Body of pancreas (tissue), 4 donors: ENCODE measurements around the gene HBA2. TPM values are rescaled to one million over a fixed set of nuclear protein-coding genes. Genes with fewer than 3 reads are reported as not detected.
"Not testable (repeated sequence)": the region's sequence is repeated elsewhere in the genome, so short reads cannot be mapped to it uniquely, and the experiment has no call there.

ENCODE experiments used
- ATAC-seq: fragments of 150-250 bp; one replicate; pipeline ENCODE4 v1.9.1; 2016
- DNase-seq, 4 donors: peaks; one replicate each; pipeline ENCODE4 v3.0.0-alpha.2; 2019
- H3K27ac ChIP-seq, 4 donors: fragments of 200-600 bp; sonication (generic); 1 replicate in 3 of 4; 2 replicates in 1 of 4; pipeline versions ENCODE4 v1.5.1 to v1.6.1; 2016 to 2019; ENCODE audit warnings: mild to moderate bottlenecking in 1 of 4, mixed read lengths in 1 of 4, moderate library complexity in 1 of 4
- H3K27me3 ChIP-seq, 2 donors: fragments of 200-600 bp; sonication (generic); one replicate each; pipeline ENCODE4 v1.6.0; 2016; ENCODE audit warnings: mild to moderate bottlenecking in 1 of 2
- H3K36me3 ChIP-seq, 2 donors: fragments of 200-600 bp; sonication (generic); replicated peaks in 1 of 2; 2 replicates each; pipeline ENCODE4 v1.5.1; 2016; ENCODE audit warnings: low read depth in 2 of 2; ENCODE audit not compliant: insufficient read depth in 1 of 2
- H3K4me1 ChIP-seq: fragments of 200-600 bp; sonication (generic); one replicate; pipeline ENCODE4 v1.6.0; 2016
- H3K4me3 ChIP-seq, 2 donors: fragments of 200-600 bp; sonication (generic); 1 replicate in 1 of 2; 2 replicates in 1 of 2; pipeline ENCODE4 v1.5.1; 2016 to 2019
- H3K9me3 ChIP-seq, 3 donors: fragments of 200-600 bp; sonication (generic); 1 replicate in 2 of 3; 2 replicates in 1 of 3; pipeline ENCODE4 v1.5.1; 2016
- CTCF ChIP-seq, 7 experiments: fragments of 450-650 bp in 4 of 7; fragments of 200-600 bp in 3 of 7; sonication (generic) in 3 of 7; IDR thresholded peaks; one replicate each; pipeline ENCODE4 v1.5.1; 2016 to 2019; ENCODE audit warnings: antibody characterized with exemption in 7 of 7
- POLR2A ChIP-seq, 3 donors: fragments of 450-650 bp; IDR thresholded peaks; one replicate each; pipeline ENCODE4 v1.6.1; 2016; ENCODE audit warnings: antibody characterized with exemption in 3 of 3, mild to moderate bottlenecking in 2 of 3
- WGBS, 2 donors: methylation state at CpG; one replicate each; pipeline ENCODE4 v1.1.5; 2017; 5-methylcytosine and 5-hydroxymethylcytosine counted together
- intact Hi-C: fragments of 100-400 bp; cut with DNase I; formaldehyde crosslinking; loops from one replicate; pipeline ENCODE4 v1.15.1; 2023
- total RNA-seq, 2 donors: library from RNA; depleted of rRNA; stranded (reverse); fragments of >200 nt; gene quantifications; one replicate each; pipeline ENCODE4 v1.1.0, GENCODE V29; 2016

HBA2 gene
- total RNA-seq, 2 donors from 2014 or later, result 6.0 to 23.4 TPM

- 71 to 84% methylated on average over 16 to 17 of the region's 17 CpGs for WGBS, 2 donors
- H3K36me3 ChIP-seq, result no peaks in the 10 kb centered on the region
- no peak for TF ChIP-seq POLR2A (IDR thresholded peaks at IDR 0.05)
- no peak for TF ChIP-seq CTCF (IDR thresholded peaks at IDR 0.05)
- no peaks in the 10 kb centered on the region for H3K9me3 ChIP-seq
- H3K4me3 ChIP-seq, result no peak within 1 kb of the TSS
- peaks cover 10% of the 10 kb centered on the region for H3K4me1 ChIP-seq
- no peak for DNase-seq
- ATAC-seq, result peak; percentile 13
- H3K27me3 ChIP-seq, result no peaks in the 10 kb centered on the region
- intact Hi-C loops, result no loop called here
- H3K27ac ChIP-seq, result no peak within 1 kb of the TSS
Measured at GRCh38 chr16:152141-153128, 20.2 kb upstream of the HBA2 start, which contains the start of gene HBZ. TSS of gene HBZ (plus strand) at chr16:152644. CDS start at chr16:152910, 266 bp downstream.

GRCh38 chr16:153129-153521, 19.6 kb upstream of the HBA2 start:
- H3K27ac ChIP-seq, H3K9me3 ChIP-seq, H3K36me3 ChIP-seq, H3K4me3 ChIP-seq, DNase-seq, intact Hi-C loops, H3K27me3 ChIP-seq: not testable (repeated sequence)
- 51 to 67% methylated on average over 5 of the region's 6 CpGs for WGBS, 2 donors
- peaks cover 10% of the 10 kb centered on the region for H3K4me1 ChIP-seq
- peak; percentile 19 for ATAC-seq

DNA sequence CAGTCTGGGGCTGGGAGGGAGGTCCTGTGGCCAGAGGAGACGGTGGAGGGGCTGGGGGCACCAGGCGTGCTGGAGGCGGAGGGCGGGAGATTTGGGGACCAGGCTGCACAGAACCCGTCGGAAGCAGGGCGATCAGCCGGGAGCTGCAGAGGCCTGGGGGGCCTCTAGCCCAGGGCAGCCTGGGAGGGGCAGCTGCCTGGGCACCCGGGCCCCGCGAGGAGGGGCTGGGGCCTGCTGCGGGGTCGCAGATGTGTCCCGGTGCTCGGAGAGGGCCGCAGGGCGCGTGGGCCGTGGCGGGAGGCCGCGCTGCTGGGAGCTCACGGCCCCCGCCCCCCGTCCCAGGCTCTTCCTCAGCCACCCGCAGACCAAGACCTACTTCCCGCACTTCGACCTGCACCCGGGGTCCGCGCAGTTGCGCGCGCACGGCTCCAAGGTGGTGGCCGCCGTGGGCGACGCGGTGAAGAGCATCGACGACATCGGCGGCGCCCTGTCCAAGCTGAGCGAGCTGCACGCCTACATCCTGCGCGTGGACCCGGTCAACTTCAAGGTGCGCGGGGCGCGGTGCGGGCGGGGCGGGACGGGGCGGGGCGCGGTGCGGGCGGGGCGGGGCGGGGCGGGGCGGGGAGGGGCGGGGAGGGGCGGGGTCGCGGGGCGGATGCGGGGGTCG, 19.0 kb upstream of the HBA2 start:
- H3K4me3 ChIP-seq, intact Hi-C loops, DNase-seq, H3K9me3 ChIP-seq, H3K27ac ChIP-seq, H3K27me3 ChIP-seq, H3K36me3 ChIP-seq: not testable (repeated sequence)
- peak; percentile 24 for ATAC-seq
- H3K4me1 ChIP-seq, result peaks cover 10% of the 10 kb centered on the region
- no CpG with 5 or more reads among the region's 74 CpGs for WGBS, 2 donors

DNA sequence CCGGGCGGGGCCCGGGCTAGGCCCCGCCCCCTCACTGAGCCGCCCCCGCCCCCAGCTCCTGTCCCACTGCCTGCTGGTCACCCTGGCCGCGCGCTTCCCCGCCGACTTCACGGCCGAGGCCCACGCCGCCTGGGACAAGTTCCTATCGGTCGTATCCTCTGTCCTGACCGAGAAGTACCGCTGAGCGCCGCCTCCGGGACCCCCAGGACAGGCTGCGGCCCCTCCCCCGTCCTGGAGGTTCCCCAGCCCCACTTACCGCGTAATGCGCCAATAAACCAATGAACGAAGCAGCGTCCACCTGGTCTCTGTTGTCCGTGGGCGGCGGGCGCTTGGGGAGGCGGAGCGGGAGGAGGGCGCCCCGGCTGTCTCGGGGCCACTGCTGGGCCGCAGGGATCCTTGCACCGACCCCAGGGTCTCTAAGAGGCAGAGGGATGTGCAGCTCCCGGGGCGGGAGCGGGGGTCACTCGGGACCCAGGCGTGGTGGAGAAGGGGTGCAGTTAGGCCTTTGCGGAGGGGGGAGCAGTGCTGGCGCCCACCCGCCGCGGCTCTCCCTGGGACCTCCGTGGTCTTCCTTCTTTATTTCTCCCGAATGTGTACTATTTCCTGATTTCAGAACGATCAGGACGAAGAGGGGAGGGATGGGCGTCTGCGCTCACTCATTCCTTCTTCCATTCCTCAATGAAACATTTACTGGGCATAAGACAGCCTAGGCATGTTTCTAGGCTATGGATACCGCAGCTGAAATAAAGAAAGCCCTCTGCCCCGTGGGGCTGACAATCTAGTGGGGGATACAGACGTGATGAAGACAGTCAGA, 18.3 kb upstream of the HBA2 start:
- DNase-seq (peak in 3 of 4 donors; percentile 14 to 36 (median 26)), ATAC-seq (peak; percentile 43)
- no peaks in the 10 kb centered on the region for H3K27me3 ChIP-seq
- H3K9me3 ChIP-seq, result no peaks in the 10 kb centered on the region
- 1 to 2% methylated on average over 23 to 40 of the region's 59 CpGs for WGBS, 2 donors
- intact Hi-C loops, result no loop called here
- H3K4me1 ChIP-seq, result peaks cover 10% of the 10 kb centered on the region
- TF ChIP-seq POLR2A (IDR thresholded peaks at IDR 0.05) (no peak), CTCF (IDR thresholded peaks at IDR 0.05) (no peak)
- H3K36me3 ChIP-seq, result no peaks in the 10 kb centered on the region
- H3K4me3 ChIP-seq, result peak overlapping the region; percentile 22 to 30
- no peak overlapping the region for H3K27ac ChIP-seq

DNA sequence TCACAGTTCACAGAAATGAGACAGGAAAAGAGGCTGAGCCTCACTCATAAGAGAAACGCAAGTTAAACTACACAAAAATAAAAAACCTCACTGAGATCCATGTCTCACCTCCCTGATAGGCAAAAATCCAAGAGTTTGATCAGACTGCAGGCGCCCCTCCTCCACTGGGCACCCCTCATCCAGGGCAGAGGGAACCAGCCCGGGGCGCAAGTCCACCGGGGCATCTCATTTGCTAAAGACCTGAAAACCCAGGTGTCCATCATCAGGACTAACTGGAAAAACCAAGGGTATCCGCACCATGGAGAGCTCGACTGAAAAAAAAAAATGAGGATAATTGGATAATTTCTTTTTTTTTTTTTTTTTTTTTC, 17.7 kb upstream of the HBA2 start:
- Histone ChIP-seq H3K36me3 (no peaks in the 10 kb centered on the region), H3K27me3 (no peaks in the 10 kb centered on the region), H3K9me3 (no peaks in the 10 kb centered on the region), H3K4me1 (peaks cover 10% of the 10 kb centered on the region), H3K4me3 (no peak overlapping the region), H3K27ac (no peak overlapping the region)
- TF ChIP-seq POLR2A (IDR thresholded peaks at IDR 0.05) (no peak), CTCF (IDR thresholded peaks at IDR 0.05) (no peak)
- intact Hi-C loops, result no loop called here
- 52 to 54% methylated on average over 7 of the region's 7 CpGs for WGBS, 2 donors
- ATAC-seq (no peak), DNase-seq (no peak)
